Peyer's patch (tissue), 4 donors: ENCODE results near the gene RAB20. TPM values are rescaled to one million over a fixed set of nuclear protein-coding genes. Genes with fewer than 3 reads are reported as not detected.
A peak's percentile ranks its signal among the peaks of the same experiment; 100 is the strongest.

Experiments
- DNase-seq, 3 donors: peaks; one replicate each; pipeline ENCODE4 v3.0.0-alpha.2; 2017 to 2019
- H3K27ac ChIP-seq, 4 donors: fragments of 200-600 bp; sonication (generic); one replicate each; pipeline ENCODE4 v1.5.1; 2016 to 2019
- H3K27me3 ChIP-seq, 2 donors: fragments of 200-600 bp; sonication (generic); one replicate each; pipeline ENCODE4 v1.5.1; 2019
- H3K36me3 ChIP-seq, 3 donors: fragments of 200-600 bp; sonication (generic); one replicate each; pipeline ENCODE4 v1.5.1; 2016 to 2019
- H3K4me1 ChIP-seq, 4 donors: fragments of 200-600 bp; sonication (generic); one replicate each; pipeline ENCODE4 v1.5.1; 2016 to 2019
- H3K4me3 ChIP-seq, 4 donors: fragments of 200-600 bp; sonication (generic); 1 replicate in 3 of 4; 2 replicates in 1 of 4; pipeline ENCODE4 v1.5.1; 2016 to 2019; ENCODE audit warnings: mild to moderate bottlenecking in 1 of 4
- H3K9me3 ChIP-seq, 4 donors: fragments of 200-600 bp; sonication (generic); one replicate each; pipeline ENCODE4 v1.5.1; 2016 to 2019; ENCODE audit warnings: mild to moderate bottlenecking in 1 of 4
- POLR2A ChIP-seq, 2 donors: fragments of 450-650 bp; IDR thresholded peaks; one replicate each; pipeline ENCODE4 v1.5.1; 2017; ENCODE audit warnings: antibody characterized with exemption in 2 of 2, mild to moderate bottlenecking in 2 of 2, moderate library complexity in 2 of 2
- total RNA-seq, 4 donors: library from RNA; depleted of rRNA; stranded (reverse); fragments of >200 nt; gene quantifications; one replicate each; pipeline ENCODE4 v1.1.0, GENCODE V29; 2016
- TF ChIP-seq, protein P1 (sequence below), 6 experiments: fragments of 450-650 bp in 4 of 6; fragments of 200-600 bp in 2 of 6; sonication (generic) in 1 of 6; IDR thresholded peaks; one replicate each; pipeline ENCODE4 v1.5.1; 2017 to 2019; ENCODE audit warnings: antibody characterized with exemption in 6 of 6, mild to moderate bottlenecking in 3 of 6, moderate library complexity in 1 of 6

Gene RAB20
- total RNA-seq, 4 donors from 2014 or later = 15.7 to 69.1 (median 62.2) TPM

DNA sequence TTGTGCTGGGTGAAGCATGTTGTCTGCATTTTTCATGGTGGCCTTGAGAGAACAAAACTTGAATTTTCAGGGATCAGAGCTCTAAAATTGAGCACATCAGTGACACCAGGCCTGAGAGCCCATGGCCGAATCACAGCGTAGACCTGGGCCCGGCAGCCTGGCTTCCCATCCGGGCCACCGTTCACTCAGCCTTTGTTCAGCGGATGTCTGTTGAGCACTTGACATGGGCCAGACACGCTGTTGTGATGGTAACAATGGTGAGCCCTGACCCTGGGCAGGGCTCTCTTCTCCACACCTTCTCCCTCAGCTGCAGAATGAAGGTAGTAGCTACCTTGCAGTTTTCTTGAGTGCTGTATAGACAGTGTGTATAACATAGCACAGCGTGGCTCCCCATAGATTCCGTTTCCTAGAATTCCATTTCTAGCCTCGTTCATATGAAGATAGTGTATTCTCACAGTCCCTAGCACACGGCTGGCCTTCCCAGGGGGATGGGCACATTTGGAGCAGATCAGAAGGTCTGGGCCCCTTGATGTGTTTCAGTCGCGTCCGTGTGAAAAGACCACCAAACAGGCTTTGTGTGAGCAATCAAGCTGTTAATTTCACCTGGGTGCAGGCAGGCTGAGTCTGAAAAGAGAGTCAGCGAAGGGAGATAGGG lies 75.3 kb downstream of the RAB20 start:
- no peak overlapping the region for H3K27ac ChIP-seq
- no peaks in the 10 kb centered on the region for H3K27me3 ChIP-seq
- TF ChIP-seq, protein P1, sequence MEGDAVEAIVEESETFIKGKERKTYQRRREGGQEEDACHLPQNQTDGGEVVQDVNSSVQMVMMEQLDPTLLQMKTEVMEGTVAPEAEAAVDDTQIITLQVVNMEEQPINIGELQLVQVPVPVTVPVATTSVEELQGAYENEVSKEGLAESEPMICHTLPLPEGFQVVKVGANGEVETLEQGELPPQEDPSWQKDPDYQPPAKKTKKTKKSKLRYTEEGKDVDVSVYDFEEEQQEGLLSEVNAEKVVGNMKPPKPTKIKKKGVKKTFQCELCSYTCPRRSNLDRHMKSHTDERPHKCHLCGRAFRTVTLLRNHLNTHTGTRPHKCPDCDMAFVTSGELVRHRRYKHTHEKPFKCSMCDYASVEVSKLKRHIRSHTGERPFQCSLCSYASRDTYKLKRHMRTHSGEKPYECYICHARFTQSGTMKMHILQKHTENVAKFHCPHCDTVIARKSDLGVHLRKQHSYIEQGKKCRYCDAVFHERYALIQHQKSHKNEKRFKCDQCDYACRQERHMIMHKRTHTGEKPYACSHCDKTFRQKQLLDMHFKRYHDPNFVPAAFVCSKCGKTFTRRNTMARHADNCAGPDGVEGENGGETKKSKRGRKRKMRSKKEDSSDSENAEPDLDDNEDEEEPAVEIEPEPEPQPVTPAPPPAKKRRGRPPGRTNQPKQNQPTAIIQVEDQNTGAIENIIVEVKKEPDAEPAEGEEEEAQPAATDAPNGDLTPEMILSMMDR (IDR thresholded peaks at IDR 0.05) = no peak
- no peaks in the 10 kb centered on the region for H3K4me1 ChIP-seq
- H3K4me3 ChIP-seq = no peak overlapping the region
- no peak for DNase-seq
- no peaks in the 10 kb centered on the region for H3K9me3 ChIP-seq
- peaks cover 0 to 27% (median 0%) of the 10 kb centered on the region in 3 donors for H3K36me3 ChIP-seq

DNA sequence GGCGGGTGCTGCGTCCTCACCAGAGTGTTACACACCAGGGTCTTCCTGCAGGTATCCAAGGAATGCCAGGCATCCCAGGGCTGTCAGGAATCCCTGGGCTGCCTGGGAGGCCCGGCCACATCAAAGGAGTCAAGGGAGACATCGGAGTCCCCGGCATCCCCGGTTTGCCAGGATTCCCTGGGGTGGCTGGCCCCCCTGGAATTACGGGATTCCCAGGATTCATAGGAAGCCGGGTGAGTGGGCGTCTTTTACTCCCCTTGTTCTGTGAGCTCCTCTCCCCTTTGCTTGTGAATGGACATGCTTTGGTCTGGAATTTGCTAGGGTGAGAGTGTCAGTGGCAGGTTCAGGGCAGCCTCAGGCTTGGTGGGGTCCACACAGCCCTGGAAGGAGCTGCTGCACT lies 75.9 kb downstream of the RAB20 start:
- Histone ChIP-seq H3K9me3 (no peaks in the 10 kb centered on the region), H3K27ac (no peak overlapping the region), H3K36me3 (peaks cover 0 to 23% (median 0%) of the 10 kb centered on the region in 3 donors), H3K27me3 (no peaks in the 10 kb centered on the region), H3K4me1 (no peaks in the 10 kb centered on the region), H3K4me3 (no peak overlapping the region)
- TF ChIP-seq, protein P1 (IDR thresholded peaks at IDR 0.05) = no peak
- TF ChIP-seq POLR2A (IDR thresholded peaks at IDR 0.05) = no peak
- DNase-seq = no peak

GRCh38 chr13:110484290-110485048 lies 77.1 kb downstream of the RAB20 start:
- TF ChIP-seq, protein P1 (IDR thresholded peaks at IDR 0.05) = no peak
- no peak for TF ChIP-seq POLR2A (IDR thresholded peaks at IDR 0.05)
- Histone ChIP-seq H3K27me3 (no peaks in the 10 kb centered on the region), H3K27ac (no peak overlapping the region), H3K4me1 (no peaks in the 10 kb centered on the region), H3K9me3 (no peaks in the 10 kb centered on the region), H3K4me3 (no peak overlapping the region), H3K36me3 (peaks cover 0 to 22% (median 0%) of the 10 kb centered on the region in 3 donors)
- no peak for DNase-seq

DNA sequence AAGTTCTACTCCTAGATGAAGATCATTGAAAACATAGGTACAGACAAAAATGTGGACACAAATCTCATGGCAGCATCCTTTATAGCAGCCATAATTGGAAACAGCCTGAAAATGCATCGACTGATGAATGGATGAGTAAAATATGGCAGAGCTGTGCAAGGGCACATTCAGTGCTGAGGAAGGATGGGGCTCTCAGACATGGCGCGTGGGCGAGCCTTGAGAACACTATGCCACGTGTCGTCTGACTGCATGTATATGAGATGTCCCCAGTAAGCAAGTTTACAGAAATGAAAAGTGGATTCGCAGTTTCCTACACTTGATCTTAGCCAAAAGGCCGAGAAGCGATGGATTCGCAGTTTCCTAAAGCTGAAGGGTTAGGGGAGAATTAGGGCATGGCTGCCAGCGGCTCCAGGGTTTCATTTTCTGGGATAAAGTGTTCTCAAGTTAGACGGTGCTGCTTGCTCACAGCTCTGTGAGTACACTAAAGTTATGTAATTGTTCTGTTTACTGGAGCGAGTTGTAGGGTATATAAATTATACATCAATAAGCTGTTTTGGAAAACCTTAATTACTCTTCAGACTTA lies 78.0 kb downstream of the RAB20 start:
- H3K27me3 ChIP-seq = no peaks in the 10 kb centered on the region
- DNase-seq = no peak
- H3K27ac ChIP-seq = no peak overlapping the region
- no peaks in the 10 kb centered on the region for H3K9me3 ChIP-seq
- no peak for TF ChIP-seq POLR2A (IDR thresholded peaks at IDR 0.05)
- TF ChIP-seq, protein P1 (IDR thresholded peaks at IDR 0.05) = no peak
- H3K36me3 ChIP-seq = peaks cover 0 to 22% (median 0%) of the 10 kb centered on the region in 3 donors
- H3K4me1 ChIP-seq = no peaks in the 10 kb centered on the region
- H3K4me3 ChIP-seq = no peak overlapping the region

- no peaks in the 10 kb centered on the region for H3K4me1 ChIP-seq
- H3K27ac ChIP-seq = peak overlapping the region in 2 of 4 donors; percentile 19 to 31
- H3K36me3 ChIP-seq = peaks cover 0 to 36% (median 0%) of the 10 kb centered on the region in 3 donors
Observed at GRCh38 chr13:110480161-110480560, 81.4 kb downstream of the RAB20 start.

More at GRCh38 chr13:110480161-110480560, 81.4 kb downstream of the RAB20 start:
- Histone ChIP-seq H3K4me3 (no peak overlapping the region), H3K9me3 (no peaks in the 10 kb centered on the region), H3K27me3 (no peaks in the 10 kb centered on the region)
- TF ChIP-seq POLR2A (IDR thresholded peaks at IDR 0.05) = no peak
- TF ChIP-seq, protein P1 (IDR thresholded peaks at IDR 0.05) = no peak
- DNase-seq = no peak
